ENCODE measurements around the gene GPR89B.
"Not testable (repeated sequence)": the region's sequence is repeated elsewhere in the genome, so short reads cannot be mapped to it uniquely, and the experiment has no call there.

- not testable (repeated sequence) for TF ChIP-seq CTCF (conservative IDR thresholded peaks at IDR 0.05; ENCODE audit: low read length); EZH2phosphoT487 (IDR thresholded peaks at IDR 0.05; ENCODE audit: borderline replicate concordance)
Observed at GRCh38 chr1:147931137-147931536, 2.9 kb downstream of the GPR89B start.

Measured in Loucy (cell line).